GM23338 (cell line): ENCODE results near the gene SFMBT2. TPM values are rescaled to one million over a fixed set of nuclear protein-coding genes. Genes with fewer than 3 reads are reported as not detected.

Experiments
- ATAC-seq: fragments of 200-7000 bp; cut with Tn5 transposase; 3 replicates; pipeline ENCODE4 v1.9.1; 2020
- DNase-seq: peaks from one replicate; pipeline ENCODE4 v3.0.0-alpha.2; 2015; ENCODE audit warnings: low spot score
- H2AFZ ChIP-seq: fragments of 200-600 bp; sonication (generic); 2 replicates; pipeline ENCODE4 v1.8.0; 2016; ENCODE audit warnings: antibody characterized with exemption, mild to moderate bottlenecking, moderate library complexity
- H3F3A ChIP-seq: fragments of 200-600 bp; sonication (generic); replicated peaks from 2 replicates; pipeline ENCODE4 v1.8.0; 2017; ENCODE audit warnings: antibody characterized with exemption, mixed run types, low read depth
- H3K27ac ChIP-seq: fragments of 200-600 bp; sonication (generic); 2 replicates; pipeline ENCODE4 v1.6.1; 2016; ENCODE audit warnings: low read depth
- H3K27me3 ChIP-seq: fragments of 200-600 bp; sonication (generic); 2 replicates; pipeline ENCODE4 v1.8.0; 2016; ENCODE audit warnings: mild to moderate bottlenecking, mixed run types, moderate library complexity; ENCODE audit not compliant: insufficient read depth
- H3K36me3 ChIP-seq: fragments of 200-600 bp; sonication (generic); 2 replicates; pipeline ENCODE4 v1.8.0; 2016; ENCODE audit warnings: mild to moderate bottlenecking; ENCODE audit not compliant: insufficient read depth
- H3K4me1 ChIP-seq: fragments of 200-600 bp; sonication (generic); 2 replicates; pipeline ENCODE4 v1.8.0; 2016; ENCODE audit warnings: mild to moderate bottlenecking, moderate library complexity; ENCODE audit not compliant: insufficient read depth
- H3K4me2 ChIP-seq: fragments of 200-600 bp; sonication (generic); 2 replicates; pipeline ENCODE4 v1.7.1; 2017; ENCODE audit warnings: mixed run types
- H3K4me3 ChIP-seq: fragments of 200-600 bp; sonication (generic); 2 replicates; pipeline ENCODE4 v1.6.1; 2016; ENCODE audit warnings: mixed run types
- H3K79me2 ChIP-seq: fragments of 200-600 bp; sonication (generic); replicated peaks from 2 replicates; pipeline ENCODE4 v1.8.0; 2017; ENCODE audit warnings: mild to moderate bottlenecking; ENCODE audit not compliant: insufficient read depth
- H3K9me2 ChIP-seq: fragments of 200-600 bp; sonication (generic); 2 replicates; pipeline ENCODE4 v1.8.0; 2017; ENCODE audit not compliant: insufficient read depth
- H4K20me1 ChIP-seq: fragments of 200-600 bp; sonication (generic); replicated peaks from 2 replicates; pipeline ENCODE4 v1.8.0; 2017; ENCODE audit warnings: mild to moderate bottlenecking; ENCODE audit not compliant: insufficient read depth
- H3K27ac Mint-ChIP-seq: 2 replicates; pipeline ENCODE4 v1.8.0; 2020; ENCODE audit warnings: inconsistent platforms, mild to moderate bottlenecking, moderate library complexity, mixed read lengths
- H3K27me3 Mint-ChIP-seq: 3 replicates; pipeline ENCODE4 v1.8.0; 2022; ENCODE audit warnings: low read depth, mild to moderate bottlenecking, moderate library complexity, mixed read lengths, inconsistent platforms; ENCODE audit not compliant: insufficient read depth, poor library complexity
- H3K36me3 Mint-ChIP-seq: 3 replicates; pipeline ENCODE4 v1.8.0; 2021; ENCODE audit warnings: low read depth, mild to moderate bottlenecking, inconsistent platforms, moderate library complexity, mixed read lengths
- H3K4me1 Mint-ChIP-seq: 3 replicates; pipeline ENCODE4 v1.8.0; 2020; ENCODE audit warnings: mild to moderate bottlenecking, inconsistent platforms, mixed read lengths
- H3K4me3 Mint-ChIP-seq: 3 replicates; pipeline ENCODE4 v1.8.0; 2021; ENCODE audit warnings: moderate library complexity, mild to moderate bottlenecking, inconsistent platforms, mixed read lengths
- H3K9me3 Mint-ChIP-seq: 3 replicates; pipeline ENCODE4 v1.8.0; 2020; ENCODE audit warnings: moderate library complexity, mild to moderate bottlenecking, inconsistent platforms, mixed read lengths
- CREB1 ChIP-seq: fragments of 250-450 bp; sonication (Bioruptor Pico); IDR thresholded peaks from 2 replicates; pipeline ENCODE4 v1.5.0; 2020; ENCODE audit warnings: low read depth, mild to moderate bottlenecking, moderate library complexity
- EZH2 ChIP-seq: fragments of 200-600 bp; sonication (generic); IDR thresholded peaks from one replicate; pipeline ENCODE4 v1.8.0; 2017; ENCODE audit warnings: antibody characterized with exemption, mild to moderate bottlenecking, low read depth; ENCODE audit not compliant: unreplicated experiment
- JUNB ChIP-seq: IDR thresholded peaks from one replicate; pipeline ENCODE4 v1.6.1; 2016; ENCODE audit warnings: antibody characterized with exemption; ENCODE audit not compliant: unreplicated experiment
- NANOG ChIP-seq: IDR thresholded peaks from 2 replicates; pipeline ENCODE4 v1.6.1; 2016; ENCODE audit warnings: antibody characterized with exemption, borderline replicate concordance
- POLR2AphosphoS5 ChIP-seq: IDR thresholded peaks from 2 replicates; pipeline ENCODE4 v1.6.1; 2016; ENCODE audit warnings: antibody characterized with exemption, low read depth
- STAT1 ChIP-seq: IDR thresholded peaks from one replicate; pipeline ENCODE4 v1.6.1; 2016; ENCODE audit warnings: antibody characterized with exemption; ENCODE audit not compliant: unreplicated experiment
- ZNF114 ChIP-seq: fragments of 250-450 bp; sonication (Bioruptor Pico); IDR thresholded peaks from 2 replicates; pipeline ENCODE4 v1.5.0; 2020; ENCODE audit warnings: mild to moderate bottlenecking, moderate library complexity
- polyA plus RNA-seq: library from polyadenylated mRNA; unstranded; fragments of >200 nt; fragmentation: Nextera tagmentation; extraction: Ambion mirVana; gene quantifications from 2 replicates; pipeline ENCODE4 v1.2.1, GENCODE V29; 2016
- total RNA-seq: library from RNA; depleted of rRNA; stranded (reverse); fragments of >200 nt; shearing (Covaris generic); gene quantifications from 2 replicates; pipeline ENCODE4 v1.2.3, GENCODE V29; 2014
- TF ChIP-seq, protein P1 (sequence below): fragments of 250-450 bp; sonication (Bioruptor Pico); IDR thresholded peaks from 2 replicates; pipeline ENCODE4 v1.5.0; 2020; ENCODE audit warnings: mild to moderate bottlenecking, moderate library complexity
- TF ChIP-seq, protein P2 (sequence below): IDR thresholded peaks from 2 replicates; pipeline ENCODE4 v1.6.1; 2016; ENCODE audit warnings: antibody characterized with exemption
- TF ChIP-seq, protein P3 (sequence below), 2 experiments: fragments of 200-600 bp in 1 of 2; sonication (generic) in 1 of 2; conservative IDR thresholded peaks; 2 replicates each; pipeline versions ENCODE4 v1.5.1 to v1.6.1; 2016 to 2017; ENCODE audit warnings: antibody characterized with exemption in 2 of 2, low read depth in 2 of 2, mild to moderate bottlenecking in 2 of 2, moderate library complexity in 1 of 2

Gene SFMBT2
- total and polyA plus RNA-seq, 2 experiments from 2014 or later = 2.7 to 6.7 TPM

DNA sequence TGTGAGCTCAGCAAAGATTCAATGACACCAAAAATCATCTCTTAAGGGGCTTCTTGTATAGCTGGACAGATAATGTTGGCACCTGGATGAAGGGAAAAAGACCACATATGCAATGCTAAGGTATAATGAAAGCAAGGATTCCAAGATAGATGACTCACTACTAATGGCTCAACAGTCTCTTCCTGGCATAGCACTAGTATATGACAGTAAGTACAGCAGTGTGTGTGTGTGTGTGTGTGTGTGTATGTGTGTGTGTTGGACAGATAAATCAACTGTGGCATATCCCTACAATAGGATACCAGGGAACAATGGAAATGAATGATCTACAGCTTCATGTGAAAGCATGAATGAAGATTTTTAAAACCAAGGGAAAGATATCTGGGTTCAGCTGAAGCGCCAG lies 257.1 kb downstream of the SFMBT2 start:
- Histone ChIP-seq H3K4me1 (no peaks in the 10 kb centered on the region), H3K4me3 (no peak overlapping the region), H3K79me2 (no peaks in the 10 kb centered on the region), H3K27me3 (no peaks in the 10 kb centered on the region), H4K20me1 (no peaks in the 10 kb centered on the region), H2AFZ (no peak overlapping the region), H3K36me3 (no peaks in the 10 kb centered on the region), H3K4me2 (no peak overlapping the region), H3F3A (no peaks in the 10 kb centered on the region), H3K27ac (no peak overlapping the region), H3K9me2 (0 out of 2 replicates have a peak, but pooled peaks cover 4% of the 10 kb centered on the region)
- Mint-ChIP-seq H3K27ac (no peak overlapping the region), H3K27me3 (peaks cover 6% of the 10 kb centered on the region), H3K4me1 (no peaks in the 10 kb centered on the region), H3K9me3 (no peaks in the 10 kb centered on the region), H3K36me3 (no peaks in the 10 kb centered on the region), H3K4me3 (no peak overlapping the region)
- ATAC-seq = no peak
- no peak for TF ChIP-seq NANOG
- TF ChIP-seq STAT1 = no peak
- TF ChIP-seq EZH2 = no peak
- TF ChIP-seq CREB1 (CRISPR knock-in tag) = no peak
- TF ChIP-seq, protein P1, sequence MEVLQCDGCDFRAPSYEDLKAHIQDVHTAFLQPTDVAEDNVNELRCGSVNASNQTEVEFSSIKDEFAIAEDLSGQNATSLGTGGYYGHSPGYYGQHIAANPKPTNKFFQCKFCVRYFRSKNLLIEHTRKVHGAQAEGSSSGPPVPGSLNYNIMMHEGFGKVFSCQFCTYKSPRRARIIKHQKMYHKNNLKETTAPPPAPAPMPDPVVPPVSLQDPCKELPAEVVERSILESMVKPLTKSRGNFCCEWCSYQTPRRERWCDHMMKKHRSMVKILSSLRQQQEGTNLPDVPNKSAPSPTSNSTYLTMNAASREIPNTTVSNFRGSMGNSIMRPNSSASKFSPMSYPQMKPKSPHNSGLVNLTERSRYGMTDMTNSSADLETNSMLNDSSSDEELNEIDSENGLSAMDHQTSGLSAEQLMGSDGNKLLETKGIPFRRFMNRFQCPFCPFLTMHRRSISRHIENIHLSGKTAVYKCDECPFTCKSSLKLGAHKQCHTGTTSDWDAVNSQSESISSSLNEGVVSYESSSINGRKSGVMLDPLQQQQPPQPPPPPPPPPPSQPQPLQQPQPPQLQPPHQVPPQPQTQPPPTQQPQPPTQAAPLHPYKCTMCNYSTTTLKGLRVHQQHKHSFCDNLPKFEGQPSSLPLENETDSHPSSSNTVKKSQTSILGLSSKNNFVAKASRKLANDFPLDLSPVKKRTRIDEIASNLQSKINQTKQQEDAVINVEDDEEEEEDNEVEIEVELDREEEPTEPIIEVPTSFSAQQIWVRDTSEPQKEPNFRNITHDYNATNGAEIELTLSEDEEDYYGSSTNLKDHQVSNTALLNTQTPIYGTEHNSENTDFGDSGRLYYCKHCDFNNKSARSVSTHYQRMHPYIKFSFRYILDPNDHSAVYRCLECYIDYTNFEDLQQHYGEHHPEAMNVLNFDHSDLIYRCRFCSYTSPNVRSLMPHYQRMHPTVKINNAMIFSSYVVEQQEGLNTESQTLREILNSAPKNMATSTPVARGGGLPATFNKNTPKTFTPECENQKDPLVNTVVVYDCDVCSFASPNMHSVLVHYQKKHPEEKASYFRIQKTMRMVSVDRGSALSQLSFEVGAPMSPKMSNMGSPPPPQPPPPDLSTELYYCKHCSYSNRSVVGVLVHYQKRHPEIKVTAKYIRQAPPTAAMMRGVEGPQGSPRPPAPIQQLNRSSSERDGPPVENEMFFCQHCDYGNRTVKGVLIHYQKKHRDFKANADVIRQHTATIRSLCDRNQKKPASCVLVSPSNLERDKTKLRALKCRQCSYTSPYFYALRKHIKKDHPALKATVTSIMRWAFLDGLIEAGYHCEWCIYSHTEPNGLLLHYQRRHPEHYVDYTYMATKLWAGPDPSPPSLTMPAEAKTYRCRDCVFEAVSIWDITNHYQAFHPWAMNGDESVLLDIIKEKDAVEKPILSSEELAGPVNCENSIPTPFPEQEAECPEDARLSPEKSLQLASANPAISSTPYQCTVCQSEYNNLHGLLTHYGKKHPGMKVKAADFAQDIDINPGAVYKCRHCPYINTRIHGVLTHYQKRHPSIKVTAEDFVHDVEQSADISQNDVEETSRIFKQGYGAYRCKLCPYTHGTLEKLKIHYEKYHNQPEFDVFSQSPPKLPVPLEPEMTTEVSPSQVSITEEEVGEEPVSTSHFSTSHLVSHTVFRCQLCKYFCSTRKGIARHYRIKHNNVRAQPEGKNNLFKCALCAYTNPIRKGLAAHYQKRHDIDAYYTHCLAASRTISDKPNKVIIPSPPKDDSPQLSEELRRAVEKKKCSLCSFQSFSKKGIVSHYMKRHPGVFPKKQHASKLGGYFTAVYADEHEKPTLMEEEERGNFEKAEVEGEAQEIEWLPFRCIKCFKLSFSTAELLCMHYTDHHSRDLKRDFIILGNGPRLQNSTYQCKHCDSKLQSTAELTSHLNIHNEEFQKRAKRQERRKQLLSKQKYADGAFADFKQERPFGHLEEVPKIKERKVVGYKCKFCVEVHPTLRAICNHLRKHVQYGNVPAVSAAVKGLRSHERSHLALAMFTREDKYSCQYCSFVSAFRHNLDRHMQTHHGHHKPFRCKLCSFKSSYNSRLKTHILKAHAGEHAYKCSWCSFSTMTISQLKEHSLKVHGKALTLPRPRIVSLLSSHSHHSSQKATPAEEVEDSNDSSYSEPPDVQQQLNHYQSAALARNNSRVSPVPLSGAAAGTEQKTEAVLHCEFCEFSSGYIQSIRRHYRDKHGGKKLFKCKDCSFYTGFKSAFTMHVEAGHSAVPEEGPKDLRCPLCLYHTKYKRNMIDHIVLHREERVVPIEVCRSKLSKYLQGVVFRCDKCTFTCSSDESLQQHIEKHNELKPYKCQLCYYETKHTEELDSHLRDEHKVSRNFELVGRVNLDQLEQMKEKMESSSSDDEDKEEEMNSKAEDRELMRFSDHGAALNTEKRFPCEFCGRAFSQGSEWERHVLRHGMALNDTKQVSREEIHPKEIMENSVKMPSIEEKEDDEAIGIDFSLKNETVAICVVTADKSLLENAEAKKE (CRISPR knock-in tag) = no peak
- TF ChIP-seq, protein P2, sequence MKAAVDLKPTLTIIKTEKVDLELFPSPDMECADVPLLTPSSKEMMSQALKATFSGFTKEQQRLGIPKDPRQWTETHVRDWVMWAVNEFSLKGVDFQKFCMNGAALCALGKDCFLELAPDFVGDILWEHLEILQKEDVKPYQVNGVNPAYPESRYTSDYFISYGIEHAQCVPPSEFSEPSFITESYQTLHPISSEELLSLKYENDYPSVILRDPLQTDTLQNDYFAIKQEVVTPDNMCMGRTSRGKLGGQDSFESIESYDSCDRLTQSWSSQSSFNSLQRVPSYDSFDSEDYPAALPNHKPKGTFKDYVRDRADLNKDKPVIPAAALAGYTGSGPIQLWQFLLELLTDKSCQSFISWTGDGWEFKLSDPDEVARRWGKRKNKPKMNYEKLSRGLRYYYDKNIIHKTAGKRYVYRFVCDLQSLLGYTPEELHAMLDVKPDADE = no peak
- TF ChIP-seq POLR2AphosphoS5 = no peak
- TF ChIP-seq, protein P3, sequence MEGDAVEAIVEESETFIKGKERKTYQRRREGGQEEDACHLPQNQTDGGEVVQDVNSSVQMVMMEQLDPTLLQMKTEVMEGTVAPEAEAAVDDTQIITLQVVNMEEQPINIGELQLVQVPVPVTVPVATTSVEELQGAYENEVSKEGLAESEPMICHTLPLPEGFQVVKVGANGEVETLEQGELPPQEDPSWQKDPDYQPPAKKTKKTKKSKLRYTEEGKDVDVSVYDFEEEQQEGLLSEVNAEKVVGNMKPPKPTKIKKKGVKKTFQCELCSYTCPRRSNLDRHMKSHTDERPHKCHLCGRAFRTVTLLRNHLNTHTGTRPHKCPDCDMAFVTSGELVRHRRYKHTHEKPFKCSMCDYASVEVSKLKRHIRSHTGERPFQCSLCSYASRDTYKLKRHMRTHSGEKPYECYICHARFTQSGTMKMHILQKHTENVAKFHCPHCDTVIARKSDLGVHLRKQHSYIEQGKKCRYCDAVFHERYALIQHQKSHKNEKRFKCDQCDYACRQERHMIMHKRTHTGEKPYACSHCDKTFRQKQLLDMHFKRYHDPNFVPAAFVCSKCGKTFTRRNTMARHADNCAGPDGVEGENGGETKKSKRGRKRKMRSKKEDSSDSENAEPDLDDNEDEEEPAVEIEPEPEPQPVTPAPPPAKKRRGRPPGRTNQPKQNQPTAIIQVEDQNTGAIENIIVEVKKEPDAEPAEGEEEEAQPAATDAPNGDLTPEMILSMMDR (conservative IDR thresholded peaks at IDR 0.05; ENCODE audit: low read depth in 2 of 2) = no peak
- TF ChIP-seq ZNF114 (CRISPR knock-in tag) = no peak
- TF ChIP-seq JUNB = no peak
- DNase-seq = no peak
